NCI-H1694 treated with DMSO at 0.1 percent for 48 hours (cell line): ENCODE results near the gene AMMECR1L.
"Not testable (repeated sequence)": the region's sequence is repeated elsewhere in the genome, so short reads cannot be mapped to it uniquely, and the experiment has no call there.

Source experiments
- DNase-seq: peaks from one replicate; lab custom pipeline; 2025; lab: John Stamatoyannopoulos, UW

AMMECR1L gene

GRCh38 chr2:127887082-127887775, 1.5 kb upstream of the AMMECR1L start:
- no peak for DNase-seq

- DNase-seq = not testable (repeated sequence)
These were observed 808 bp upstream of the AMMECR1L start for GRCh38 chr2:127886593-127886935.

DNA sequence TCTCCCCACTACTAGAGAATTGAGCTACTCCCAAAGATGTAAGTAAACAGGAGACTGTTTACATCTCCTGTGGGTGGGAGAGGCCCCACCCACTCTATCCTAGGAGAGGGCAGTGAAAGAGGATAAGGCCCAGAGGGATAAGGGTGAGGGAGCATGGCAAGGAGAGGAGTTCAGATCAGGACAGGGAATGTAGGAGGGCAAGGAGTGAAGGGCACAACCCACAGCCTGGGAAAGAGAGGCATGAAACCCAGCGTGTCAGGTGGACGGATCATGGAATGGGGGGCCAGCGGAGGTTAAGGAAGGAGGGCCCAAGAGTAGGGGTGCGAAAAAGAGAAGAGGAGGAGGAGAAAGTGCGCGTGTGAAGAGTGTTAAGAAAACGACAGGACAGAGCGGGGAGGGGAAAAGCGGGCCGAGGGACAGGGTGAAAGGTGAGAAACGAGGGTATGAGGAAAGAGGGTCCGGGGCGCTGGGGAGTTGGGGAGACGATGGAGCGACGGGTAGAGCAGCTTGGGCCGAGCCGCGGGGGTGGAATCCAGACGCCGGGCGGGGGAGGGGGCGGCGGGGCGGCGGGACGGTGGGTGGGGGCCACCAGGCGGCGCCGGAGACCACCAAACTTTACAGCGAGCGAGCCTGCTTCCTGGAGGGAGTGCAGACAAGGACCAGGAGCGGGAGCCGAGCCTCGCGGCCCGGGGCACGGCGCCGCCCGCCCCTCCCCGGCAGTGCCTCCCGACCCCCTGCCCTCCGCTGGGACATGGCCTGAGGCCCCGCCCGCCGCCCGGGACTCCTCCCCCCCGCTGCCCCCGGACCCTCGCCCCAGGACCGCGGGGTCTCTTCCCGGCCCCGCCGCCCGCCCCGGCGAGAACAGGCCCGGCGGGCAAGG, 655 bp downstream of the AMMECR1L start:
- peak; percentile 20 for DNase-seq

- no peak for DNase-seq
These were observed 1.3 kb downstream of the AMMECR1L start for GRCh38 chr2:127884436-127884835.

- no peak for DNase-seq
These were observed 5.9 kb downstream of the AMMECR1L start for GRCh38 chr2:127879899-127880298.

- no peak for DNase-seq
These were observed 8.1 kb downstream of the AMMECR1L start for GRCh38 chr2:127877626-127878025.

DNA sequence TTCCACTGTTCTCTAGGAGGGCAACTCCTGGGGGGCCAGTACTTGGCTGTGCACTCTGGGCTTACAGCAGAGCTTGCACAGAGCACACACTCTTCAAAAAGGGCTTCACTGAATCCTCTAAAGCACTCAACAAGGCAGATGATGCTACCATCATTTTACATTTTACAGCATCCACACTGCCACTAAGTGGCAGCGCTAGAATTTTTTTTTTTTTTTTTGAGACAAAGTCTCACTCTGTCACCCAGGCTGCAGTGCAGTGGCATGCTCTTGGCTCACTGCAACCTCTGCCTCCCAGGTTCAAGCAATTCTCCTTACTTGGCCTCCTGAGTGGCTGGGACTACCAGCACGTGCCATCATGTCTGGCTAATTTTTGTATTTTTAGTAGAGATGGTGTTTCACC, 8.6 kb downstream of the AMMECR1L start:
- no peak for DNase-seq

- no peak for DNase-seq
These were observed 11.1 kb downstream of the AMMECR1L start for GRCh38 chr2:127874378-127875269.

DNA sequence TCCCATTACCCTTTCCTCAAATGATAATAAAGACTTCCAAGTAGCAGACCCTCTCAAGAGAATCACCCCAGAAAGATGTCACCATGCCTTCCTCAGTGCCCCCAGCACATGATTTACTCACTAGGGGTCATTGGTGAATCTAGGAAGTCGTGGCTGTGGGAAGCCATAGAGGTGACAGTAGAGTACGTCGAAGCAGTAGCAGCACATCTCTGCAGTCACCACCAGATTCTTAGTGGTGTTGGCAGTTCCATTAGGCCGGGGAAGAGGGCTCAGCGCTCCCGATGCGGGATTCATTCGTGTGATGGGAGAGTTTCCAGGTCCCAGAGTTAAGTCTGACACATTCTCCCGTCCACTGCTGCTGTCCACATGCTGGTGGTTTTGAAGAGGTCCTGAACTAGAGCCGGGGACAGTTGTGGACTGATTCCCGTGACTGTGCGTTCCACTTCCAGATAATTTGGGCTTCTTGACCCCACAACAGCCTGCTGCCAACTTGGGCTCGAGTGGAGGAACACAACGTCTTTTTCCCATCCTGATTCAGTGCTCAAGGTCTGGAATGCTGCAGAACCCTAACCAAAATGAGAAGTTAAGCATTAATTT, 12.0 kb downstream of the AMMECR1L start:
- DNase-seq = no peak

- DNase-seq = no peak
These were observed 13.4 kb downstream of the AMMECR1L start for GRCh38 chr2:127872354-127872753.

- DNase-seq = no peak
These were observed 19.8 kb downstream of the AMMECR1L start for GRCh38 chr2:127865926-127866325.

DNA sequence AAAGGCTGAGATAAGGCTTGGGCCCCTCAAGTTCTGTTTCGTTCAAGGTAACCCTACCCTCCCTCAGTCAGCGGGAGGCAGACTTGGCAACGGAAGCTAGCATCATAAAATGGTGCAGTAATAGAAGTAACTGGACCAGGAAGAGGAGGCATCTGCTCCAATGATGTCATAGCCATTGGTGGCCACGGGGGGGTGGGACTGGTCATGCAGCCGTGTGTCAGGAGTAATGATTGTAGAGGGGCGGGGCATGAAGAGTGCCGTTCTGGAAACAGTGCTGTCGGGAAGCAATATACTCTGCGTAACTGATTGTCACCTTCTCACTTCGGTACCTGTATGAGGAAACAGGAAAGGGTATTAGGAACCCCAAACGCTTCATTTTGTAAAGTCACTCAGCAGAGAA, 20.9 kb downstream of the AMMECR1L start:
- no peak for DNase-seq

- no peak for DNase-seq
These were observed 23.5 kb downstream of the AMMECR1L start for GRCh38 chr2:127862228-127862627.

- no peak for DNase-seq
These were observed 25.6 kb downstream of the AMMECR1L start for GRCh38 chr2:127860130-127860529.

- DNase-seq = no peak
These were observed 26.1 kb downstream of the AMMECR1L start for GRCh38 chr2:127859712-127860085.

DNA sequence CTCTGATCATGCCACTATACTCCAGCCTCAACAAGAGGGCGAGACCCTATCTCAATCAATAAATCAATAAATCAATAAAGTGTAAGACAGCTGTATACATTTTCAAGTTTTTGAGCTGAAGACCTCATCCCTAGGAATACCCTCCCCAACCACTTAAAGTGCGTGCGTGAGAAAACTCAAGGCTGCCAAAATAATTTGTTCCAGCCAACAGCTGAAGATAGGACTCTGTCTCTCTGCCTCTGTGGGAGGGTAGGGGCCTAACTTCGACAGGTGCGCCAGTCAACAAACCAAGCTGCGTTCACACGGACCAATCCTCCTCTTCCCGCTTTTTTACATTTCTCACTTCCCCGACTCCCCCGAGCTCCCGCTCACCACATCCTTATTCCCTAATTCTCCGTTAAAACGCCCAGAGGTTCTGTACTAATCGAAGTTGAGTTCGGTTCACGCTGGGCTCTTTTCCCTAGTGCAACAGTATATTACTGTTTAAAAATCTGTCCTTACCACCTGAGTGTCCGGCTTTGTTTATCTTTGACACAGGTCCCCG, 28.4 kb downstream of the AMMECR1L start:
- DNase-seq = peak; percentile 3

DNA sequence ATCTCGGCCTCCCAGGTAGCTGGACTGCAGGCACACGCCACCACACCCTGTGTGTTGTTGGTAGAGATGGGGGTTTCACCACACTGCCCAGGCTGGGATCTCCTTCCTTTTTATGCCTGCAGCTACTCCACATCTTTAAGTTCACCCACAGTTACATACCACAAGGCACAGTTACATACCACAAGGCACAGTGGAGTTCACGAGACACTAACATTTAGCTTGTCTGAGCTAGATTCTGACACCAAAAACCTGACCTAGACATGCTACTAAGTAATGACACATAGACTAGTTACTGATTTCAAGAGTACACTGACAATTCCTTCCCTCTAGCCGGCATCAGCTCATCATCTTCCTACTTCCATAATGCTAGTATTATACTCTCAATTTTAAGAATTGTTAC, 32.1 kb downstream of the AMMECR1L start:
- DNase-seq = no peak

GRCh38 chr2:127852388-127852787, 33.4 kb downstream of the AMMECR1L start:
- DNase-seq = no peak

GRCh38 chr2:127847931-127848330, 37.8 kb downstream of the AMMECR1L start:
- no peak for DNase-seq

GRCh38 chr2:127844973-127845372, 40.8 kb downstream of the AMMECR1L start:
- no peak for DNase-seq

DNA sequence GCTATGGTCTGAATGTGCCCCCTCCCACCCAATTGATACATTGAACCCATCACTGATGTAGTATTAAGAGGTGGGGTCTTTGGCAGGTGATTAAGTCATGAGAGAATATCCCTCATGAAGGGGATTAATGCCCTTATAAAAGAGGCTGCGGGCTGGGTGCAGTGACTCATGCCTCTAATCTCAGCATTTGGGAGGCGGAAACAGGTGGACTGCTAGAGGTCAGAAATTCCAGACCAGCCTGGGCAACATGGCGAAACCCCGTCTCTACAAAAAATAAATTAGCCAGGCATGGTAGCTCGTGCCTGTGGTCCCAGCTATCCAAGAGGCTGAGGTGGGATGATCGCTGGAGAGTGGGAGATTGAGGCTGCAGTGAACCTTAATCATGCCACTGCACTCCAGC, 42.1 kb downstream of the AMMECR1L start:
- DNase-seq = no peak
